HG03575 (cell line): ENCODE data around the gene RHOD.

ENCODE experiments used
- ATAC-seq: cut with Tn5 transposase; IDR thresholded peaks from one replicate; pipeline ENCODE4 v1.9.1; 2021; ENCODE audit not compliant: unreplicated experiment, insufficient number of reproducible peaks, low FRiP score; ENCODE audit errors: extremely low read depth

Gene RHOD

GRCh38 chr11:67056267-67057204 lies at the start of gene RHOD:
RHOD (plus strand) TSS chr11:67056847; CDS start chr11:67056903, 56 bp downstream.
- ATAC-seq = no peak

- no peak for ATAC-seq
These were observed 49.5 kb upstream of the RHOD start for GRCh38 chr11:67007126-67007525.

GRCh38 chr11:67010296-67010905 lies 46.2 kb upstream of the RHOD start:
- ATAC-seq = no peak

- ATAC-seq = no peak
These were observed 43.1 kb upstream of the RHOD start for GRCh38 chr11:67013511-67014045.

- no peak for ATAC-seq
These were observed 42.3 kb upstream of the RHOD start for GRCh38 chr11:67014343-67014742.

GRCh38 chr11:67015048-67015447 lies 41.6 kb upstream of the RHOD start:
- ATAC-seq = no peak

GRCh38 chr11:67016550-67016949 lies 40.1 kb upstream of the RHOD start:
- no peak for ATAC-seq

GRCh38 chr11:67020949-67021348 lies 35.7 kb upstream of the RHOD start:
- no peak for ATAC-seq

GRCh38 chr11:67022341-67022933 lies 34.2 kb upstream of the RHOD start:
- ATAC-seq = no peak

GRCh38 chr11:67022961-67023956 lies 33.4 kb upstream of the RHOD start, which contains the start of gene SYT12:
SYT12 (plus strand) TSS chr11:67023134; CDS start chr11:67030145, 7,011 bp downstream.
- ATAC-seq = no peak

- ATAC-seq = no peak
These were observed 32.7 kb upstream of the RHOD start for GRCh38 chr11:67023957-67024353.

- no peak for ATAC-seq
These were observed 32.2 kb upstream of the RHOD start for GRCh38 chr11:67024410-67024809.

GRCh38 chr11:67024966-67025365 lies 31.7 kb upstream of the RHOD start:
- ATAC-seq = no peak

- ATAC-seq = no peak
These were observed 30.9 kb upstream of the RHOD start for GRCh38 chr11:67025750-67026149.

GRCh38 chr11:67026941-67027340 lies 29.7 kb upstream of the RHOD start:
- ATAC-seq = no peak

GRCh38 chr11:67027483-67027930 lies 29.1 kb upstream of the RHOD start:
- ATAC-seq = no peak

- no peak for ATAC-seq
These were observed 28.6 kb upstream of the RHOD start for GRCh38 chr11:67027943-67028542.

GRCh38 chr11:67029146-67029545 lies 27.5 kb upstream of the RHOD start:
- no peak for ATAC-seq
